Measurements from ENCODE around the gene ABCC3. TPM values are rescaled to one million over a fixed set of nuclear protein-coding genes. Genes with fewer than 3 reads are reported as not detected.

ABCC3 gene
- total and polyA plus RNA-seq, 9 of the 15 experiments (the other 6 are each of a cell fraction or from before 2014, with no cell fraction given): 0.03 to 1.6 (median 0.42) TPM; not detected in 5

DNA sequence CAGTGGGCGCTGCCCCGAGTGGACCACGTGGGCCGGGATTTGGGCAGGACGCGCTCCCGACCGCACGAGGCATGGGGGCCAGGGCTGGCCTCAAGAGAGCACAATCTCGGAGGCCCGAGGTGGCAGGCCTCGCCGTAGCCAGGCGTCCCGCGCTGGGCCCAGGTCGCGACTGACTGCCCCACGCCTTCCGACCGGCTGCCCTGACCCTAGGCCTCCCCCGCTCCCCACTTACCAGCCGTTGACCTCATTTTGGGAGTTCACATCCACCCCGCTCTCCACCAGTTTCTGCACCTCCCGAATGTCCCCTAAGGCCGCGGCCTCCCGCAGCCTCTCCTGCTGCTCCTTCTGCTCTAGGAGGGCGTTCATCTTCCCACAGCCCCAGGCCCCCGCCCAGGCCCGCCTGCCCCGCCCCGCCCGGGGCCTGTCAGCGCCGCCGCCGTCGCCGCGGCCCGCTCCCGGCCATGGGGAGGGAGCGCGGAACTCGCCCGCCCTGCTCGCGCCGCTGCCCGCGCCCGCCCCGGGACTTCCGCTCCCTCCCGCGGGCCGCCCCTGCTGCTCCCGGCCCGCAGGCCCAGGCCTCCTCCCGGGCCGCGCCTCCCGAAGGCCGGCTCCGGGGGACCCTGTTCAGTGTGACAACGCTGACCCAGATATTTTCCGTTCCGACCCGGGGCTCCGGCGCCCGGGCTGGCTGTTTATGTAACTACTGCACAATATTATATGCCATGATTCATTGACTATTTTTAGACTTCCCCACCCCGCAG, 72.8 kb downstream of the ABCC3 start, which contains the start of gene ANKRD40 (continued):
- no peak for TF ChIP-seq RUNX1 (IDR thresholded peaks at IDR 0.05; ENCODE audit: low read depth)
- no peak for TF ChIP-seq DNMT1 (IDR thresholded peaks at IDR 0.05)
- peak; percentile 42; the same call in 1 of the 2 replicates for TF ChIP-seq ESRRA (IDR thresholded peaks at IDR 0.05; ENCODE audit: borderline replicate concordance, low read depth)
- no peak for TF ChIP-seq FUS (optimal IDR thresholded peaks at IDR 0.05; ENCODE audit: low read depth, low read length)
- peak; percentile 96 for TF ChIP-seq TAF1 (IDR thresholded peaks at IDR 0.05; ENCODE audit: control insufficient read depth, extremely low read depth, insufficient read depth, low read length, severe bottlenecking)
- no peak for TF ChIP-seq ELF2 (CRISPR knock-in tag; IDR thresholded peaks at IDR 0.05)
- TF ChIP-seq SIX5 (IDR thresholded peaks at IDR 0.05; ENCODE audit: borderline replicate concordance in 1 of 2, insufficient read depth in 1 of 2, low read depth in 1 of 2, low read length in 2 of 2): peak; percentile 45 to 52; a peak in 3 of 4 replicates
- TF ChIP-seq GTF2A2 (tag; IDR thresholded peaks at IDR 0.05): 0 out of 2 replicates have a peak, but pooled peaks have one; percentile 46
- TF ChIP-seq PRPF4 (IDR thresholded peaks at IDR 0.05; ENCODE audit: insufficient read depth, low read depth, low read length, poor library complexity, severe bottlenecking): no peak
- peak; percentile 3; the same call in 1 of the 2 replicates for TF ChIP-seq NFIC (IDR thresholded peaks at IDR 0.05)
- no peak for TF ChIP-seq PCBP2 (IDR thresholded peaks at IDR 0.05; ENCODE audit: low read depth, low read length, poor library complexity, severe bottlenecking)
- TF ChIP-seq, protein P1, sequence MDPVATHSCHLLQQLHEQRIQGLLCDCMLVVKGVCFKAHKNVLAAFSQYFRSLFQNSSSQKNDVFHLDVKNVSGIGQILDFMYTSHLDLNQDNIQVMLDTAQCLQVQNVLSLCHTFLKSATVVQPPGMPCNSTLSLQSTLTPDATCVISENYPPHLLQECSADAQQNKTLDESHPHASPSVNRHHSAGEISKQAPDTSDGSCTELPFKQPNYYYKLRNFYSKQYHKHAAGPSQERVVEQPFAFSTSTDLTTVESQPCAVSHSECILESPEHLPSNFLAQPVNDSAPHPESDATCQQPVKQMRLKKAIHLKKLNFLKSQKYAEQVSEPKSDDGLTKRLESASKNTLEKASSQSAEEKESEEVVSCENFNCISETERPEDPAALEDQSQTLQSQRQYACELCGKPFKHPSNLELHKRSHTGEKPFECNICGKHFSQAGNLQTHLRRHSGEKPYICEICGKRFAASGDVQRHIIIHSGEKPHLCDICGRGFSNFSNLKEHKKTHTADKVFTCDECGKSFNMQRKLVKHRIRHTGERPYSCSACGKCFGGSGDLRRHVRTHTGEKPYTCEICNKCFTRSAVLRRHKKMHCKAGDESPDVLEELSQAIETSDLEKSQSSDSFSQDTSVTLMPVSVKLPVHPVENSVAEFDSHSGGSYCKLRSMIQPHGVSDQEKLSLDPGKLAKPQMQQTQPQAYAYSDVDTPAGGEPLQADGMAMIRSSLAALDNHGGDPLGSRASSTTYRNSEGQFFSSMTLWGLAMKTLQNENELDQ (CRISPR knock-in tag; IDR thresholded peaks at IDR 0.05; ENCODE audit: borderline replicate concordance): 0 out of 2 replicates have a peak, but pooled peaks have one; percentile 66
- TF ChIP-seq, protein P2, sequence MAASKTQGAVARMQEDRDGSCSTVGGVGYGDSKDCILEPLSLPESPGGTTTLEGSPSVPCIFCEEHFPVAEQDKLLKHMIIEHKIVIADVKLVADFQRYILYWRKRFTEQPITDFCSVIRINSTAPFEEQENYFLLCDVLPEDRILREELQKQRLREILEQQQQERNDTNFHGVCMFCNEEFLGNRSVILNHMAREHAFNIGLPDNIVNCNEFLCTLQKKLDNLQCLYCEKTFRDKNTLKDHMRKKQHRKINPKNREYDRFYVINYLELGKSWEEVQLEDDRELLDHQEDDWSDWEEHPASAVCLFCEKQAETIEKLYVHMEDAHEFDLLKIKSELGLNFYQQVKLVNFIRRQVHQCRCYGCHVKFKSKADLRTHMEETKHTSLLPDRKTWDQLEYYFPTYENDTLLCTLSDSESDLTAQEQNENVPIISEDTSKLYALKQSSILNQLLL (CRISPR knock-in tag; IDR thresholded peaks at IDR 0.05; ENCODE audit: borderline replicate concordance): no peak
- TF ChIP-seq POLR2AphosphoS5 (IDR thresholded peaks at IDR 0.05; ENCODE audit: control insufficient read depth, insufficient read depth, low read depth, low read length): peak; percentile 71; the same call in 1 of the 2 replicates
- TF ChIP-seq TBL1XR1 (IDR thresholded peaks at IDR 0.05; ENCODE audit: low read length in 2 of 2): peak in 1 of 2 experiments; percentile 81; a peak in 2 of 4 replicates
- no peak for TF ChIP-seq NCOA2 (IDR thresholded peaks at IDR 0.05; ENCODE audit: partially characterized antibody in 2 of 2)
- peak; percentile 78 for TF ChIP-seq EP400 (IDR thresholded peaks at IDR 0.05)
- peak; percentile 44; the same call in 1 of the 2 replicates for TF ChIP-seq TCF7 (IDR thresholded peaks at IDR 0.05; ENCODE audit: borderline replicate concordance)
- peak; percentile 84 for TF ChIP-seq CCNT2 (IDR thresholded peaks at IDR 0.05; ENCODE audit: borderline replicate concordance, extremely low read depth, insufficient read length, low read depth, low read length)
- peak; percentile 54 for TF ChIP-seq NFE2 (IDR thresholded peaks at IDR 0.05; ENCODE audit: low read depth)
- TF ChIP-seq FOXJ2 (tag; IDR thresholded peaks at IDR 0.05): no peak
- 0 out of 2 replicates have a peak, but pooled peaks have one; percentile 16 for TF ChIP-seq SPI1 (IDR thresholded peaks at IDR 0.05; ENCODE audit: borderline replicate concordance, low read depth, low read length)
- TF ChIP-seq RAD21 (CRISPR knock-in tag; conservative IDR thresholded peaks at IDR 0.05 in 1 of 2, IDR thresholded peaks at IDR 0.05 in 1 of 2): no peak
- peak; percentile 77; the same call in 1 of the 2 replicates for TF ChIP-seq ZNF644 (tag; IDR thresholded peaks at IDR 0.05; ENCODE audit: low read depth)
